NT2/D1 (cell line): Measurements from ENCODE around the gene ABCC3.
"Not testable (repeated sequence)": the region's sequence is repeated elsewhere in the genome, so short reads cannot be mapped to it uniquely, and the experiment has no call there.

ENCODE experiments used
- DNase-seq: peaks from one replicate; pipeline ENCODE4 v3.0.0-alpha.2; 2011; ENCODE audit warnings: low read depth, low spot score
- H3K27me3 ChIP-seq: 2 replicates; pipeline ENCODE4 v1.6.0; 2011; ENCODE audit warnings: mild to moderate bottlenecking; ENCODE audit not compliant: insufficient read length, insufficient read depth
- H3K36me3 ChIP-seq: 2 replicates; pipeline ENCODE4 v1.6.1; 2011; ENCODE audit warnings: mild to moderate bottlenecking, low read length, mixed read lengths; ENCODE audit not compliant: insufficient read depth, insufficient read length
- H3K4me1 ChIP-seq: 2 replicates; pipeline ENCODE4 v1.5.1; 2011; ENCODE audit not compliant: insufficient read depth, insufficient read length
- H3K4me3 ChIP-seq: 2 replicates; pipeline ENCODE4 v1.5.1; 2011; ENCODE audit warnings: low read depth; ENCODE audit not compliant: insufficient read length
- H3K9ac ChIP-seq: 2 replicates; pipeline ENCODE4 v1.6.0; 2011; ENCODE audit warnings: low read depth; ENCODE audit not compliant: insufficient read length
- H3K9me3 ChIP-seq: 2 replicates; pipeline ENCODE4 v1.5.1; 2011; ENCODE audit warnings: mild to moderate bottlenecking, low read length; ENCODE audit not compliant: insufficient read depth
- SUZ12 ChIP-seq: IDR thresholded peaks from 2 replicates; pipeline ENCODE4 v1.6.1; 2011; ENCODE audit not compliant: insufficient read length, insufficient read depth; ENCODE audit errors: extremely low read depth
- YY1 ChIP-seq: IDR thresholded peaks from 2 replicates; pipeline ENCODE4 v1.6.1; 2011; ENCODE audit not compliant: insufficient read length, insufficient read depth
- ZNF274 ChIP-seq: IDR thresholded peaks from 2 replicates; pipeline ENCODE4 v1.6.1; 2011; ENCODE audit warnings: mild to moderate bottlenecking, low read depth, low read length

ABCC3 gene

DNA sequence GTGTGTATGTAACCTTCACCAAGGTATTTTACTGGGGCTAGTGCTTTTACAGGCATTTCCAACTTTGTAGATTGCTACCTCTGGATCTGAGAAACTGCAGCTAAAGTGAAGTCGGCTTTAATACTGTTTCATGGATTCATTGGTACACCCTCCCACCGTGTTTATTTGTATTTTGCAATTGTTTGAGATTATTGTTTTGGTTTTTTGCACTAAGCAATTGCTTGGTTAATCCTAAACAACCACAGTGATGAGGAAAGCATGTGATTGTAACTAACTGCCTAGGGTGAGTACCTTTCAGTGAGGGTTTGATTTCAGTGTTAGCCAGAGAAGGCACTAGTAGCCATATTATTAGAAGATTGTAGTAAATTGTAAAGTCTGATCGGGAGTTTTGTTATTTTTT is 88.1 kb downstream of the ABCC3 start:
- Histone ChIP-seq H3K4me1 (no peaks in the 10 kb centered on the region), H3K27me3 (no peaks in the 10 kb centered on the region), H3K4me3 (no peak overlapping the region), H3K9ac (peak overlapping the region; percentile 12), H3K9me3 (no peaks in the 10 kb centered on the region), H3K36me3 (peaks cover 23% of the 10 kb centered on the region)
- no peak for TF ChIP-seq YY1
- no peak for TF ChIP-seq ZNF274
- no peak for TF ChIP-seq SUZ12
- no peak for DNase-seq

DNA sequence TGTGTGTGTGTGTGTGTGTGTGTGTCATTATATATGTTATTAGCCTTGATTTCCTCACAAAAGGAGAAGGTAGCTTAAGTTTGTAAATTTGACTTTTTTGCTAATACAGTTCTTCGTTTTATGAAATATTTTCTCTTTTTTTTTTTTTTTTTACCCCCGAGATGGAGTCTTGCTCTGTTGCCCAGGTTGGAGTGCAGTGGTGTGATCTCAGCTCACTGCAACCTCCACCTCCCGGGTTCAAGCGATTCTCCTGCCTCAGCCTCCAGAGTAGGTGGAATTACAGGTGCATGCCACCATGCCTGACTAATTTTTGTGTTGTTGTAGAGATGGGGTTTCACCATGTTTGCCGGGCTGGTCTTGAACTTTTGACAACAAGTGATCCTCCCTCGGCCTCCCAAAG is 89.9 kb downstream of the ABCC3 start:
- not testable (repeated sequence) for DNase-seq, H3K9ac ChIP-seq, H3K27me3 ChIP-seq, H3K9me3 ChIP-seq, H3K4me3 ChIP-seq, H3K4me1 ChIP-seq
- H3K36me3 ChIP-seq = peaks cover 33% of the 10 kb centered on the region

GRCh38 chr17:50725769-50726655 is 91.3 kb downstream of the ABCC3 start:
- peaks cover 38% of the 10 kb centered on the region for H3K36me3 ChIP-seq
- H3K9me3 ChIP-seq = no peaks in the 10 kb centered on the region
- TF ChIP-seq YY1 (no peak), SUZ12 (no peak), ZNF274 (no peak)
- H3K4me3 ChIP-seq = no peak overlapping the region
- H3K4me1 ChIP-seq = no peaks in the 10 kb centered on the region
- DNase-seq = no peak
- no peak overlapping the region for H3K9ac ChIP-seq
- no peaks in the 10 kb centered on the region for H3K27me3 ChIP-seq

- TF ChIP-seq SUZ12 (no peak), ZNF274 (no peak), YY1 (no peak)
- Histone ChIP-seq H3K9me3 (no peaks in the 10 kb centered on the region), H3K36me3 (peaks cover 34% of the 10 kb centered on the region), H3K27me3 (no peaks in the 10 kb centered on the region), H3K9ac (no peak overlapping the region), H3K4me1 (no peaks in the 10 kb centered on the region), H3K4me3 (no peak overlapping the region)
- no peak for DNase-seq
Measured at GRCh38 chr17:50728112-50728429, 93.4 kb downstream of the ABCC3 start.

DNA sequence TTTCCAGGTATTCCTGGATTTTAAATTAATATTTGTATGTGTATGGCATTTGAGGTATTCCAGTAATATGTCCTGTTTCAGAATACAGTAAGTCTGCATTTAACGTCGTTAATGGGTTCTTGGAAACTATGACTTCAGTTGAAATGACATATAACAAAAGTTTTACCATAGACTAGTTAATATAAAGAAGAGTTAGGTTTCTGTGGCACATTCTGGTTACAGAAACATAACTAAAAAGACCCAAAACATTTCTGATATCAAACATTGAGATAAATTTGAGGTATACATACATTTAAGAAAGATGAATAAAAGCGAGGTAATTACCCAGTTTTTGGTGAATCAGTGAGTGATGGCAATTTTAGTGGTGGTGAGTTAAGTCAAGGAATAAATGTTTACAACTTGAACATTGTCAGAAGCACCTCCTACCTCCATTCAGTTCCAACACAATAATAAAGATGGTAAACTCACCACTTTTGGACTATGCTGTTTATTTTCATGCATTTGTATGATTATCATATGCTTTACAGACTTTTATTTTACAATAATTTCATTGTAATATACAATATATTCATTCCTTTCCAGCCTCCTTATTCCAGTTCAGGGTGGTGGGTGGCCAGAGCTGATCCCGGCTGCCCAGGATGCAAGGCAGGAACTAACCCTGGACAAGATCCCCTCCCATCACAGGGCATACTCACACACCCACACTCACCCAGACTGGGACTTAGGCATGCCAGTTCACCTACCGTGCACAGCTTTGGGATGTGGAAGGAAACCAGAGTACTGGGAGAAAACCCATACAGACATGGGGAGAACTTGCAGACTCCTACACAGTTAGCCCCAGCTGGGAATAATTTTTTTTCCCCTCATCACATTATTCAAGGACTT is 94.4 kb downstream of the ABCC3 start:
- no peak overlapping the region for H3K9ac ChIP-seq
- no peak for DNase-seq
- no peak overlapping the region for H3K4me3 ChIP-seq
- TF ChIP-seq YY1 = no peak
- TF ChIP-seq SUZ12 = no peak
- TF ChIP-seq ZNF274 = no peak
- H3K4me1 ChIP-seq = no peaks in the 10 kb centered on the region
- no peaks in the 10 kb centered on the region for H3K27me3 ChIP-seq
- no peaks in the 10 kb centered on the region for H3K9me3 ChIP-seq
- H3K36me3 ChIP-seq = peaks cover 37% of the 10 kb centered on the region

DNA sequence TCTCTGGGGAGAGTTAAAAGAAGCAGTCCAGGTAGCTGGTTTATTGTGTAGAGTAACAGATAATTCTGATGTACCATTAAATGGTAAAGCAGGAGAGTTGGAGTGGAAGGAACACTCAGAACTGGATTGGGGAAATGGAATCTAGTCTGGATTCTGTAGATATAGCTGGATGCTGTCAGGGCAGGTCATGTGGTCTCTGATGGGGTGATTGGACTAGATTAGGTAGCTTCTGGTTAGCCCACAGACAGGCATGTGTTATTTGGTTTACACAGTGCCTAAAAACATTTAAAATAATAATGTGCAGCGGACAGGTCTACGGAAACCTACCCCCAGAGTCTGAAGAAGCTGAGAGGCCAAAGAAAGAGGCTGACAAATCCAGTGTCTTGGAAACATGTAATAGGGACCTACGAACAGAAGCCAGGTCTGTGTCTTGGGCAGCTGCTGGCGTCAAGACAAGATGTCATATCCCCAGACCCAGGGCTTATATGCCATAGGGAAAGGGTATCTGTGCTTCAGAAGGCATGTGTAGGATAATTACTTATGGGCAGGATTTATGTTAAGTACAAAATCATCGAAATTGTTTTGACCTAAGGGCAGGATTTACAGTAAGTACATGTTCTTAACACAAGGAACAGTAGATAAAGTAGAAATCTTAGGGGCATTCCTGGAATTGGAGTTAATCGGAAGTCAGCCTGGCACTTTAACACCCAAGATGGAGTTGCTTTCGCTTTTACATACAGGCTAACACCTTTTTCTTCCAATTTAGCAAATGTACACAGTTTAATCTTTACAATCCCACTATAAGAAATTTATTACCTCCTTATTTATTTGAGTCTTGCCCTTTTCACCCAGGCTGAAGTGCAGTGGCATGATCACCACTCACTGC is 97.1 kb downstream of the ABCC3 start:
- DNase-seq = no peak
- no peaks in the 10 kb centered on the region for H3K4me1 ChIP-seq
- no peak for TF ChIP-seq SUZ12
- TF ChIP-seq YY1 = no peak
- TF ChIP-seq ZNF274 = no peak
- H3K9ac ChIP-seq = no peak overlapping the region
- no peak overlapping the region for H3K4me3 ChIP-seq
- H3K27me3 ChIP-seq = no peaks in the 10 kb centered on the region
- H3K9me3 ChIP-seq = no peaks in the 10 kb centered on the region
- H3K36me3 ChIP-seq = peaks cover 40% of the 10 kb centered on the region

DNA sequence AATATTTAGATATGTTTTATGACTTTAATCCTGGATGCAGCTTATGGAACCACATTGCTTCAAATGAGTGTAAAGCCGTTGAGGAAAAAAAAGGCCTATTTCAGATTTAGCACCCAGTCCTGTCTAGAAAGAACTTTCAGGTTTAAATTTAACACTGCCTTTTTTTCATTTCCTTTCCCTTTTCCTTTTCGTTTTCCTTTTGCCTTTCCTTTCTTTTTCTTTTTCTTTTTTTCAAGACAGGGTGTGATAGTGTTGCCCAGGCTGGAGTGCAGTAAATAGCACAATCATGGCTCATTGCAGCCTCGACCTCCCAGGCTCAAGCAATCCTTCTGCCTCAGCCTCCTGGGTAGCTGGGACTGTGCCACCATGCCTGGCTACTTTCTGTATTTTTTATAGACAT is 100.6 kb downstream of the ABCC3 start:
- Histone ChIP-seq H3K9ac (no peak overlapping the region), H3K4me1 (no peaks in the 10 kb centered on the region), H3K4me3 (no peak overlapping the region), H3K36me3 (peaks cover 54% of the 10 kb centered on the region), H3K27me3 (no peaks in the 10 kb centered on the region), H3K9me3 (no peaks in the 10 kb centered on the region)
- TF ChIP-seq SUZ12 (no peak), YY1 (no peak), ZNF274 (no peak)
- DNase-seq = no peak
